HG03045 (cell line): ENCODE measurements around the gene FMN1.

ENCODE experiments used
- ATAC-seq: cut with Tn5 transposase; IDR thresholded peaks from one replicate; pipeline ENCODE4 v1.9.1; 2021; ENCODE audit warnings: mild to moderate bottlenecking, moderate library complexity; ENCODE audit not compliant: unreplicated experiment

FMN1 gene

GRCh38 chr15:32843219-32843815 lies 351.2 kb downstream of the FMN1 start:
- no peak for ATAC-seq

DNA sequence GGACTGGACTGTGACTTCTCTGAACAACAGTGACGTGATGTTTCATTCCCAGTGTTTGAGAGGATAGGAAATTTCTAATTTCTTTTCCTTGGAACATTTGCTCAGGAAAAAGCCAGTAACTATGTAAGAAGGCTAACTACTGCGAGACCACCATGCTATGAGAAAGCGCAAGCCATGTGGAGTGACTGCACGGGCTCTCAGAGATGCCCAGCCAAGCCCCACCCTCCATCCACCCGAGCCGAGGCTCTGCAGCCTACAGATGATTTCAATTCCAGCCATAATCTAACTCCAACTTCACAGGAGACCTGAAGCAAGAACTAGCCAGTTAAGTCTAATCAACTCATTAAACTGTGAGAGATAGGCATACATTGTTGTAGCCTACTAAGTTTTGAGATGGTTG lies 352.4 kb downstream of the FMN1 start:
- ATAC-seq = no peak

- no peak for ATAC-seq
These were observed 353.8 kb downstream of the FMN1 start for GRCh38 chr15:32840507-32841245.

- ATAC-seq = no peak
These were observed 355.7 kb downstream of the FMN1 start for GRCh38 chr15:32838820-32839219.

GRCh38 chr15:32838338-32838737 lies 356.2 kb downstream of the FMN1 start:
- no peak for ATAC-seq

GRCh38 chr15:32837935-32838334 lies 356.6 kb downstream of the FMN1 start:
- no peak for ATAC-seq

GRCh38 chr15:32834156-32834555 lies 360.4 kb downstream of the FMN1 start:
- ATAC-seq = no peak

- no peak for ATAC-seq
These were observed 361.1 kb downstream of the FMN1 start for GRCh38 chr15:32833379-32833821.

GRCh38 chr15:32831485-32831884 lies 363.0 kb downstream of the FMN1 start:
- ATAC-seq = no peak

- no peak for ATAC-seq
These were observed 364.3 kb downstream of the FMN1 start for GRCh38 chr15:32830241-32830640.

DNA sequence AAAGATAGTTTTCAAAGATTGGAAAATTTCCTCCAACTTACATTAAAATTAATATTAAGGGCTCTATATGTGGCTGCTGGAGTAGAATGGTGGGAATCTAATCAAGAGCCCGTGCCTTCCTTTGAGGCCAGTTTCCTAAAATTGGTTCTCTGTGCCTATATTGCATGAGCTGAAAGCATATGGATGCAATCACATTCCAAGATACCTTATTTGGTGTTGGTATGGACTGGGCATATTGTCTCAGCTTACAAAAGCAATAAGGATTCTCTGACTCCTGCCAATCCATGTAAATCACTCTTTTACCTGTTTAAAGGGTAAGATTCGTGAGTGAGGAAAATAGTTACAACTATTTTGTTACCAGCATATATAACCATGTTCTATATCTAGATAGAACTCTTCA lies 365.1 kb downstream of the FMN1 start:
- ATAC-seq = no peak

GRCh38 chr15:32828507-32829186 lies 365.9 kb downstream of the FMN1 start:
- ATAC-seq = no peak

- no peak for ATAC-seq
These were observed 367.8 kb downstream of the FMN1 start for GRCh38 chr15:32826685-32827084.

GRCh38 chr15:32825219-32825618 lies 369.3 kb downstream of the FMN1 start:
- no peak for ATAC-seq

- ATAC-seq = no peak
These were observed 369.7 kb downstream of the FMN1 start for GRCh38 chr15:32824777-32825176.

GRCh38 chr15:32823750-32824149 lies 370.8 kb downstream of the FMN1 start:
- no peak for ATAC-seq

GRCh38 chr15:32822739-32823138 lies 371.8 kb downstream of the FMN1 start:
- ATAC-seq = no peak

DNA sequence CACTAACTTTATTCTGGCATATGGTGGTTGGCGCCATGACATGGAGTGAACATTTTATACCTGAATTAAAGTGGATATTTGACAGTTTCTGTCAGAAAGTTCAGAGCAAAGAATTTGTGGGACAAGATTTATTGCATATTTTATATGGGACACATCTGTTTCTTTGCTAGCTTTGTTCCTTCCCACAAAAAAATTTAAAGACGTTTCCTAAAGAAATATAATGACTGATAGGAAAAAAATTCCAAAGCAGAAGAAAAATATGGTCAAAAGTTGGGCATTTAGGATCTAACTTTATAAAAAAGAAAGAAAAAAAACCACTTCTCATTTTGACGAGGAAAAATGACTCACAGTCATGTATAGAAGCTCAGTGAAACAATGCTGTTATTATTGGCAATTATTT lies 375.1 kb downstream of the FMN1 start:
- ATAC-seq = no peak

- no peak for ATAC-seq
These were observed 375.6 kb downstream of the FMN1 start for GRCh38 chr15:32818758-32819447.

- ATAC-seq = no peak
These were observed 376.9 kb downstream of the FMN1 start for GRCh38 chr15:32817577-32817976.

DNA sequence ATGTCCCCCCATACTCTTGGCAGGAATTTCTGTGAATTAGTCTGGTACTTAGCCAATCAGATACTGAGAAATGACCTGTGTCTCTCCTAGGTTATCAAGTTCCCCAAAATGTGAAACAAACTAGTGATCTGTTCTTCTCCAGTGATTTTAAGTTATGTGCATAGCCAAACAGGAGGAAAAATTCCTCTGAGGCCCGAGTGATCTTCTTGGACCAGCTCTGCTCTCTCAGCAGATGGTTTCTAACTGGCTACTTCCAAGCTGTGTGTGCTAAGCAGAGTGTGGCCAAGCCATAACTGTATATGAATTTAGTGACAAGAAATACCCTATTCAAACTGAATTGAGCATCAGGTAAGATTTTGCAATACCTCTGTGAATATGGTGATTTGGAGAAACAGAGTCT lies 387.2 kb downstream of the FMN1 start:
- ATAC-seq = no peak

DNA sequence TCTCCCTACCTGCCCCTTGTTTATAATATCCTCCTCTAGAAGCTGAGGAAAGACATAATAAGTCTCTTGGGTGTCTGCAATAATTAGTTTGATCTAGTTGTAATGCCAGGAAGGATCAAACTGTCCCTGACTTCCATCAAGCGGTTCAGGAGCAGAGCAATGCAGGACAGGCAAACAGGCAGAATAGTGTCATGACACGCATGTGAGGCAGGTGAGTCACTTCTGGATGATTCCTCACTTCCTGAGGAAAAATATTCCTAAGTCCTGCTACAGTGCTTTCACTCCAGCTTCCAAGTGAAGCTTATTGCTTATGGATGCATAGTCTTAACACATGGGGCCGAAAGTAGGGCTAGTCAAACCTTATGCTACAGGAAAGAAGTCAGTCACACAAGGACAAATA lies 390.9 kb downstream of the FMN1 start:
- ATAC-seq = no peak
